GM19035 (cell line): Measurements from ENCODE around the gene P2RX3.
"Not testable (repeated sequence)": the region's sequence is repeated elsewhere in the genome, so short reads cannot be mapped to it uniquely, and the experiment has no call there.

Experiments used
- ATAC-seq: cut with Tn5 transposase; IDR thresholded peaks from one replicate; pipeline ENCODE4 v1.9.1; 2021; ENCODE audit not compliant: unreplicated experiment

Gene P2RX3

GRCh38 chr11:57338142-57338541 lies at the start of gene P2RX3:
Gene P2RX3 (plus strand): TSS chr11:57338352. CDS start chr11:57338551, 199 bp downstream.
- no peak for ATAC-seq

- no peak for ATAC-seq
Observed at GRCh38 chr11:57288771-57289579, 49.2 kb upstream of the P2RX3 start.

GRCh38 chr11:57290288-57290687 lies 47.9 kb upstream of the P2RX3 start:
- ATAC-seq, result no peak

GRCh38 chr11:57294225-57295131 lies 43.7 kb upstream of the P2RX3 start:
- no peak for ATAC-seq

DNA sequence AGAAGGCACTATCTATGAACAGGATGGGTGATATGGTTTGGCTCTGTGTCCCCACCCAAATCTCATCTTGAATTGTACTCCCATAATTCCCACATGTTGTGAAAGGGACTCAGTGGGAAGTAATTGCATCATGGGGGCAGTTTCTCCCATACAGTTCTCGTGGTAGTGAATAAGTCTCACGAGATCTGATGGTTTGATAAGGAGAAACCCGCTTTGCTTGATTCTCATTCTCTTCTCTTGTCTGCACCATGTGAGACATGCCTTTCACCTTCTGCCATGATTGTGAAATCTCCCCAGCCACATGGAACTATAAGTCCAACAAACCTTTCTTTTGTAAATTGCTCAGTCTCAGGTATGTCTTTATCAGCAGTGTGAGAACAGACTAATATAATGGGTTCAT lies 41.9 kb upstream of the P2RX3 start:
- ATAC-seq, result not testable (repeated sequence)

DNA sequence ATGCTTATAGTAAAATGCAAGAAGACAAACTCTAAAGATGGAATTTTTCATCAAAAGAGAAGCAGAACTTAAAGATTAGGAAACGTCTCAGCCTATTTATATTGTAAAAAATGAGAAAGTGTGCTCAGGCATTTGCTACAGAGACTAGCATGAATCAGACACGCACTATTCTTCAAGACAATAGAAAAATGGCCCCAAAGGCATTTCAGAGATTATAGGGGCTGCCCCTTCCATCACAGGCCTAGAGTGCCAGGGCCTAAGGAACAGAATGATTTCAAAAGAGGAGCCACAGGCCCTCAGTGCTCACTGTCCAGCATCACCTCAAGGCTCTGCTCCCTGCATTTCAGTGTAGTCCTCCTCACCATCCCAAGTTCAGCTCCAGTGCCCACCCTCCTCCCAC lies 40.9 kb upstream of the P2RX3 start:
- ATAC-seq, result no peak

- ATAC-seq, result no peak
Observed at GRCh38 chr11:57299150-57299737, 38.9 kb upstream of the P2RX3 start.

- ATAC-seq, result no peak
Observed at GRCh38 chr11:57300785-57301184, 37.4 kb upstream of the P2RX3 start.

- no peak for ATAC-seq
Observed at GRCh38 chr11:57301711-57302423, 36.3 kb upstream of the P2RX3 start.

GRCh38 chr11:57302489-57302888 lies 35.7 kb upstream of the P2RX3 start:
- ATAC-seq, result no peak

- ATAC-seq, result no peak
Observed at GRCh38 chr11:57303280-57303989, 34.7 kb upstream of the P2RX3 start.

GRCh38 chr11:57303990-57304579 lies 34.1 kb upstream of the P2RX3 start:
- ATAC-seq, result no peak

DNA sequence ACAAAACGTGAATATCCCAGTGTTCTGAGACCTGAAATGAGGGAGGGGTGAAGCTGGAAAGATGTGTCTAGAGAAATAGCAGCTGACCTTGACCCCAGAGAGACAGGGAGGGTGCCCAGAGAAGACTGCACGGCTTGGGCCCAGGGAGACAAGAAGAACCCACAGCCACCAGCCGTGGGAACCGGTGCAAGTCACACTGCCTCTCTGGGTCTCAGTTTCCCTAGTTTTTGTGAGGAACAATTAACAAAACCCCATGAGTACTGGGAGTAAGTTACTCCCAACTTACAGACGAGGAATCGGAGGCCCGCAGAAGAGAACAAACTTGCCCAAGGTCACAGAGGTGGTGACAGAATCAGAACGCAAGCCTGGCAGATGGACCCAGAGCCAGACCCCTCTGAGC lies 32.6 kb upstream of the P2RX3 start:
- no peak for ATAC-seq

GRCh38 chr11:57306161-57306876 lies 31.8 kb upstream of the P2RX3 start:
- ATAC-seq, result no peak

DNA sequence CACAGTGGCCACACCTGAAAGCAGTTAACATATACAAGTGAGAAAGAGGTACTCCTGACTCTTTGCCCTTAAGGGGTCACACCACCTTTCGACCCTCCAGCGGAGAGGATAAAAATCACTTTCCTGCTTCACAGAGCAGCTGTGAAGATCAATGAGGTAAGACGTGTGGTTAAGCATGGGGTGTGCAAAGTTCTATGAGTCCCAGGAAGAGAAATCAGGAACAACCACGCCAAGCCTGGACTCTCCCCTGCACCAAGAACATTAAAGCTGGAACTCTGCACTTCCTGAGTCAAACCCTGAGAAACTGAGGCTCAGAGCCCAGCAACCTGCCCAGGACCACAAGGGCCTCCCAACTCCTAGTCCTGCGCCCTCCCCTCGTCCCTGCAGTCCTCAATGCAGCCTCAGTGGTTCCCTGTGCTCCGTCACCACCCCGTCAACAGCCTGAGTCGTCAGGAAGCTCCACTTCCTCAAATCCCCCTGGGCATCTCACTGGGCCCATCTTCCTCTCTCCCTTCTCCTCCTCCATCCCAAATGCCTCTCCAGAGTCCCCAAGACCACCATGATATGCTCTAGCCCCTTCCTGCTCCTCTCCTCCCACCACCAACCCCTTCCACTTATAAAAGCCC lies 31.1 kb upstream of the P2RX3 start:
- no peak for ATAC-seq

DNA sequence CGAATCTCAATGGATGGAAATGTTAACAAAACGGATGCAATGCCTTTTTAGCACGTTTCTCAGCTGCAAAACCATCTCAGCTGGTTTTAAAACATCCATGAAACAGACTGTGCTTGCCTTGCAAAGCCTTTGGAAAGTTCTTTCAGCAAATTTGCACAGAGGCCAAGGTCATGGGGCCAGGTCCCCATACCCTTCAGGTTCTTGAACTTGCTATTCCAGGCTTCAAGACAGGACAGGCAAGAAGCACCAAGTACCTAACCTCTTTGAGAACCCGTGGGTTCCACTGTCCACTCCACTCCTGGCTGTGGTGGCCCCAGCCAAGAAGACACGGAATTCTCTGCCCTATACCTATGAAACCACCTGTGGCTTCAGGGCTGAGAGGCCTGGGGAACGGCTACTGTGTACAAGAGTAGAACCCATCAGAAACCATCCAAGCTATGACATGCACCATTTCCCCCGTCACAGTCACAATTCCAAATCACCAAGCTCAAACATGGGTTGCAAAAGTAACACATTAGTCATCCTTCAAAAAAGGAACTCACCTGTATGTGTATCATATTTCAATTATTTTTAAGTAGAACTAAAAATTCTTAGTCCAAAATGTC lies 30.4 kb upstream of the P2RX3 start:
- ATAC-seq, result no peak

DNA sequence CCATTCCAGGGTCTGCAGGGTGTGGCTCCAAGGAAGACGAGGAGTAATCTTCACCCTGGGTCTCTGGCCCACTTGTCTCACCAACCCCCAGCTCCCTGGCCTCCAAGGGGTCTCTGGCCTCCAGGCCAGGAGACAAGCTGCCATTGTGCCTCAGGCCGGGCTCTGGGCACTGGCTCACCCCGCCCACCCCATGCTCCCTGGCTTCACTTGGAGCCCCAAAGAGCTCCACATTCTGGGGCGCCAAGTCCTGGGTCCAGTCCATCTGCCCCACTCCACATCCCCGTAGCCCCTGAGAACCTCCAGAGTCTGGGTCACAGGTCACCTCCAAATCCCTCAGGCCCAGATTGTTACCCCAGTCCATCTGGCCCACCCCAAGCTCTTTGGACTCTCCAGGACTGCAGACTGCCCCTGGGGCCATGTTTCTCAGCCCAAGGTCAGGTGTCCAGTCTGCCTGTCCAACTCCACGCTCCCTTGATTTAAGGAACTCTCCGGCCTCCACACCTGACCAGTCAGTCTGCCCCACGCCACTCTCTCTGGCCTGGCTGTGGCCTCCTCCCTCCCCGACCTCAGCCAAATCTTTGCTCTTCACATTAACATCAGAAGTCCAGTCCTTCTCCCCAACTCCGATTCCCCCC lies 29.6 kb upstream of the P2RX3 start:
- no peak for ATAC-seq
